IMR-90 (cell line): Measurements from ENCODE around the gene FOXO3. TPM values are rescaled to one million over a fixed set of nuclear protein-coding genes. Genes with fewer than 3 reads are reported as not detected.

Experiments used
- ATAC-seq: fragments of 200-7000 bp; cut with Tn5 transposase; 2 replicates; pipeline ENCODE4 v1.9.1; 2020; ENCODE audit warnings: low read depth, mild to moderate bottlenecking, moderate library complexity
- BruUV-seq: library from RNA; stranded (reverse); fragments of 400-500 nt; replicated peaks from 2 replicates; lab custom pipeline; 2021; lab: Mats Ljungman, UMichigan
- CTCF ChIA-PET: fragments of 300-600 bp; formaldehyde crosslinking; extraction: SDS; loops from one replicate; lab custom pipeline; 2021; ENCODE audit warnings: antibody characterized with exemption; lab: Yijun Ruan, JAX
- POLR2A ChIA-PET: fragments of 300-600 bp; sonication (Branson Sonifier 250); formaldehyde crosslinking; loops from one replicate; lab custom pipeline; 2022; ENCODE audit warnings: antibody characterized with exemption; ENCODE audit not compliant: unreplicated experiment; lab: Charles Lee
- DNase-seq: peaks from one replicate; pipeline ENCODE4 v3.0.0; 2013
- H2AFZ ChIP-seq: replicated peaks from 2 replicates; pipeline ENCODE3; 2013; ENCODE audit warnings: low read length, mild to moderate bottlenecking; ENCODE audit not compliant: poor library complexity
- H2AK5ac ChIP-seq: 2 replicates; pipeline ENCODE4 v1.6.1; 2013; ENCODE audit warnings: low read depth, low read length, inconsistent platforms
- H2AK9ac ChIP-seq: replicated peaks from 2 replicates; pipeline ENCODE3; 2013; ENCODE audit warnings: mild to moderate bottlenecking, low read depth, low read length, moderate library complexity; ENCODE audit not compliant: poor library complexity
- H2BK120ac ChIP-seq: 2 replicates; pipeline ENCODE4 v1.6.1; 2013; ENCODE audit warnings: low read depth, low read length, inconsistent platforms
- H2BK15ac ChIP-seq: 3 replicates; pipeline ENCODE4 v1.6.1; 2013; ENCODE audit warnings: low read depth, low read length, inconsistent platforms
- H2BK20ac ChIP-seq: 2 replicates; pipeline ENCODE4 v1.6.1; 2013; ENCODE audit warnings: low read depth, mild to moderate bottlenecking, inconsistent platforms, low read length, moderate library complexity
- H2BK5ac ChIP-seq: 2 replicates; pipeline ENCODE4 v1.6.1; 2013; ENCODE audit warnings: mild to moderate bottlenecking, low read depth, low read length, inconsistent platforms; ENCODE audit not compliant: poor library complexity, severe bottlenecking
- H3K14ac ChIP-seq: replicated peaks from 2 replicates; pipeline ENCODE4 v1.6.1; 2013; ENCODE audit warnings: low read depth, low read length, inconsistent platforms
- H3K18ac ChIP-seq: 2 replicates; pipeline ENCODE4 v1.6.1; 2013; ENCODE audit warnings: low read depth, low read length, control low read depth
- H3K23ac ChIP-seq: 2 replicates; pipeline ENCODE4 v1.6.1; 2013; ENCODE audit warnings: low read depth, low read length, inconsistent platforms
- H3K27ac ChIP-seq: 2 replicates; pipeline ENCODE4 v1.5.1; 2013; ENCODE audit warnings: mild to moderate bottlenecking, control low read depth, low read length; ENCODE audit not compliant: insufficient read depth
- H3K27me3 ChIP-seq: 2 replicates; pipeline ENCODE4 v1.6.1; 2013; ENCODE audit warnings: low read length; ENCODE audit not compliant: control insufficient read depth, insufficient read depth
- H3K36me3 ChIP-seq: 2 replicates; pipeline ENCODE4 v1.6.1; 2013; ENCODE audit warnings: low read length, mixed read lengths; ENCODE audit not compliant: control insufficient read depth, insufficient read depth
- H3K4ac ChIP-seq: 2 replicates; pipeline ENCODE4 v1.6.1; 2013; ENCODE audit warnings: low read depth, low read length, inconsistent platforms
- H3K4me1 ChIP-seq: 2 replicates; pipeline ENCODE4 v1.6.1; 2013; ENCODE audit warnings: low read length, mixed read lengths; ENCODE audit not compliant: control insufficient read depth, insufficient read depth
- H3K4me2 ChIP-seq: 2 replicates; pipeline ENCODE4 v1.6.1; 2013; ENCODE audit warnings: low read depth, mild to moderate bottlenecking, control low read depth, low read length, moderate library complexity
- H3K4me3 ChIP-seq: 2 replicates; pipeline ENCODE4 v1.5.1; 2013; ENCODE audit warnings: low read depth, mild to moderate bottlenecking, control low read depth, low read length, moderate library complexity; ENCODE audit not compliant: insufficient read depth
- H3K56ac ChIP-seq: 2 replicates; pipeline ENCODE4 v1.6.1; 2013; ENCODE audit warnings: low read length, inconsistent platforms; ENCODE audit not compliant: insufficient read depth; ENCODE audit errors: extremely low read depth
- H3K79me1 ChIP-seq, 2 experiments: 2 replicates each; pipeline ENCODE4 v1.6.1; 2013; ENCODE audit warnings: low read length in 2 of 2, inconsistent platforms in 1 of 2, low read depth in 1 of 2
- H3K9ac ChIP-seq: 2 replicates; pipeline ENCODE4 v1.6.1; 2013; ENCODE audit warnings: low read depth, low read length, control low read depth
- H3K9me1 ChIP-seq: 2 replicates; pipeline ENCODE4 v1.6.1; 2013; ENCODE audit warnings: low read length, inconsistent platforms; ENCODE audit not compliant: insufficient read depth
- H3K9me3 ChIP-seq: 2 replicates; pipeline ENCODE4 v1.6.1; 2013; ENCODE audit warnings: low read length; ENCODE audit not compliant: control insufficient read depth, insufficient read depth
- H4K20me1 ChIP-seq: 2 replicates; pipeline ENCODE4 v1.6.1; 2013; ENCODE audit warnings: low read length, inconsistent platforms; ENCODE audit not compliant: insufficient read depth
- H4K5ac ChIP-seq: 2 replicates; pipeline ENCODE4 v1.6.1; 2013; ENCODE audit warnings: mild to moderate bottlenecking, low read depth, low read length, control low read depth
- H4K8ac ChIP-seq, 2 experiments: 2 replicates each; pipeline ENCODE4 v1.6.1; 2013; ENCODE audit warnings: low read depth in 2 of 2, low read length in 2 of 2, control low read depth in 1 of 2, inconsistent platforms in 1 of 2
- H4K91ac ChIP-seq: 2 replicates; pipeline ENCODE4 v1.6.1; 2013; ENCODE audit warnings: low read depth, low read length, inconsistent platforms; ENCODE audit not compliant: insufficient read depth
- BHLHE40 ChIP-seq: fragments of 150-350 bp; IDR thresholded peaks from 2 replicates; pipeline ENCODE4 v1.6.1; 2016; ENCODE audit warnings: mild to moderate bottlenecking, low read depth, low read length
- CHD1 ChIP-seq: IDR thresholded peaks from 2 replicates; pipeline ENCODE4 v1.6.1; 2012; ENCODE audit warnings: low read depth, low read length, improper control_type of control experiment
- FOS ChIP-seq: fragments of 150-350 bp; IDR thresholded peaks from 2 replicates; pipeline ENCODE4 v1.6.1; 2016; ENCODE audit warnings: low read depth, low read length
- MAZ ChIP-seq: IDR thresholded peaks from 2 replicates; pipeline ENCODE4 v1.6.1; 2012; ENCODE audit warnings: low read depth, mild to moderate bottlenecking, low read length, improper control_type of control experiment, moderate library complexity, borderline replicate concordance
- MXI1 ChIP-seq: IDR thresholded peaks from 2 replicates; pipeline ENCODE4 v1.6.1; 2012; ENCODE audit warnings: low read depth, mild to moderate bottlenecking, low read length, moderate library complexity, borderline replicate concordance
- RCOR1 ChIP-seq: IDR thresholded peaks from 2 replicates; pipeline ENCODE4 v1.6.1; 2012; ENCODE audit warnings: mild to moderate bottlenecking, low read length, improper control_type of control experiment; ENCODE audit not compliant: insufficient replicate concordance
- RFX5 ChIP-seq: IDR thresholded peaks from 2 replicates; pipeline ENCODE4 v1.8.0; 2012; ENCODE audit warnings: low read depth, mild to moderate bottlenecking, low read length, moderate library complexity
- WGBS, 2 experiments: methylation state at CpG; one replicate each; pipeline versions ENCODE4 v1.1.5 to v1.1.7; 2013; ENCODE audit warnings: missing lambda C conversion rate in 2 of 2; ENCODE audit not compliant: insufficient read length in 1 of 2; ENCODE audit errors: extremely low coverage in 2 of 2; 5-methylcytosine and 5-hydroxymethylcytosine counted together
- dilution Hi-C: fragments of 300-500 bp; cut with HindIII; formaldehyde crosslinking; loops from one replicate; pipeline ENCODE4 v1.14.3; 2018; ENCODE audit warnings: low sequenced_read_pairs; ENCODE audit not compliant: unreplicated experiment
- in situ Hi-C: fragments of 300-500 bp; cut with MboI; formaldehyde crosslinking; loops from 3 replicates; pipeline ENCODE4 v1.14.3; 2019; ENCODE audit warnings: low sequenced_read_pairs, inconsistent platforms, mixed read lengths
- intact Hi-C: fragments of 100-400 bp; cut with micrococcal nuclease; formaldehyde crosslinking; loops from 2 replicates; pipeline ENCODE4 v1.10.0; 2022
- polyA plus RNA-seq, 3 experiments: library from polyadenylated mRNA; depleted of rRNA; stranded (reverse); fragments of >200 nt; gene quantifications; 2 replicates each; pipeline ENCODE4 v1.2.3, GENCODE V29; 2012; ENCODE audit warnings: low replicate concordance in 1 of 3
- total RNA-seq: library from RNA; depleted of rRNA; stranded (reverse); fragments of >200 nt; gene quantifications from 2 replicates; pipeline ENCODE4 v1.2.3, GENCODE V29; 2012

FOXO3 gene
- total and polyA plus RNA-seq, 2 of the 4 experiments (the other 2 are of a cell fraction), result 17.5 to 38.7 TPM

DNA sequence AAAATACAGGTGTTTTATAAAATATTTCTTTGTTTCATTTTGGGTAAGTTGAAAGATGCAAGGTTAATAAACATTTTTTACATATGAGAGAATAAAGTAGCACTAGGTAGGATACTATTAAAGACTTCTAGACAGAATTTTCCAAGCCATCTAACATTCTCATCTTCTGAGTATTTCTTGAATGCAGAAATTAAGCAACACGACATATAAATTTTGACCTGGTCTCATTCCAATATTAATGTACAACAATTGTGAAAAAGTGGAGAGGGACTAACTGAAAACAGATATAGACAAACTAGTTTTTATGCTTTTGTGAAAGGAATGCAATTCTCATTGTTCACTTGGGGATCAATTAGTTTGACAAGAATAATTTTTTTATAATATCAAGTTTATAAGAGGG, 11.5 kb upstream of the FOXO3 start:
- H2AK5ac ChIP-seq, result no peak overlapping the region
- intact Hi-C loops, result no loop called here
- H2BK20ac ChIP-seq, result no peak overlapping the region
- WGBS, 2 experiments, result no CpG with 5 or more reads among the region's 1 CpG
- H3K27me3 ChIP-seq, result no peaks in the 10 kb centered on the region
- H3K9me3 ChIP-seq, result no peaks in the 10 kb centered on the region
- in situ Hi-C loops, result loop anchor here (5.0 to 25.0 kb wide), 2 partner anchors 233 to 838 kb away; partner anchors contain the start of gene CD164
- no peak overlapping the region for H2AK9ac ChIP-seq
- H4K91ac ChIP-seq, result no peak overlapping the region
- peaks cover 12% of the 10 kb centered on the region for H3K4me1 ChIP-seq
- no TSS peak for BruUV-seq
- no peak overlapping the region for H3K27ac ChIP-seq
- H4K5ac ChIP-seq, result no peak overlapping the region
- no peak overlapping the region for H4K8ac ChIP-seq
- H2AFZ ChIP-seq, result no peak overlapping the region
- H4K20me1 ChIP-seq, result no peaks in the 10 kb centered on the region
- H3K36me3 ChIP-seq, result no peaks in the 10 kb centered on the region
- DNase-seq (no peak), ATAC-seq (no peak)
- dilution Hi-C loops, result loop anchor here (25.0 kb wide), 1 partner anchor 513 kb away; no protein-coding TSS in a partner anchor
- ChIA-PET CTCF (no interaction called here), POLR2A (no interaction called here)
- H3K18ac ChIP-seq, result no peak overlapping the region
- H3K4me3 ChIP-seq, result no peak overlapping the region
- no peak for TF ChIP-seq CHD1
- no peak for TF ChIP-seq MAZ
- no peak for TF ChIP-seq BHLHE40
- no peak for TF ChIP-seq RCOR1
- no peak for TF ChIP-seq FOS
- TF ChIP-seq MXI1, result no peak
- no peak for TF ChIP-seq RFX5
- H2BK5ac ChIP-seq, result no peak overlapping the region
- H3K9me1 ChIP-seq, result 0 out of 2 replicates have a peak, but pooled peaks cover 7% of the 10 kb centered on the region
- no peak overlapping the region for H2BK120ac ChIP-seq
- H3K79me1 ChIP-seq, result no peaks in the 10 kb centered on the region
- no peak overlapping the region for H3K9ac ChIP-seq
- no peak overlapping the region for H3K14ac ChIP-seq
- H3K4me2 ChIP-seq, result no peak overlapping the region
- no peak overlapping the region for H2BK15ac ChIP-seq
- H3K23ac ChIP-seq, result no peak overlapping the region
- H3K4ac ChIP-seq, result no peak overlapping the region
- H3K56ac ChIP-seq, result no peak overlapping the region
